GM19023 (cell line): ENCODE measurements around the gene MUC2.

Experiments
- ATAC-seq: cut with Tn5 transposase; IDR thresholded peaks from one replicate; pipeline ENCODE4 v1.9.1; 2021; ENCODE audit warnings: mild to moderate bottlenecking, moderate library complexity; ENCODE audit not compliant: unreplicated experiment

Gene MUC2

DNA sequence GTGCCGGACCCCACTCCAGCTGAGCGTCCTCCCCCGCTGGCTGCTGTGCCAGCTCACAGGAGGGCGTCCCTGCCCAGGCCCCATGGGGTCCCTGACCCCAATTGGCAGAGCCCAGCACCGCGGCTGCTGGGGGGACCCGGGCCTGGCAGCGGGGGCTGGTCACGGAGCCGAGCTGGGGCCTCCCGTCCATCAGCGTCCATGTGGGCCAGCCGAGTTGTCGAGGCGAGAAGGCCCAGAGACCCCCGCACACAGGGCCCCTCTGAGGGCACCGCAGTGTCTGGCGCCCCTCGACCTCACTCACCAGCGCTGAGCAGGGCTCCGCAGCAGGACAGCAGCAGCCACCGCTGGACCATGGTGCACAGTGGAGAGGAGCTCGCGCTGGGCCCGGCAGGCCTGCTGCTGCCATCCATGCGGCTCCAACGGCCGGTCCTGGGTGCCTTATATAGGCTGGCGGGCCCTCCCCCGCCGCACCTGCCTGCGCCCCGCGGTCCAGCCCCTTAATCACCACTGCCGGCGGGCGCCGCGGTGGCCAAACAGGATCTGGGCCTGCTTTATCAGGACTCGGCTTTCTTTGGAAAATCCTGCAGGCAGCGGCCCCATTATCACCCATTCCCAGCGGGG, 38.3 kb upstream of the MUC2 start, which contains the start of gene MUC6:
Gene MUC6, minus strand, starts transcription at position 416 of the 621 bp plus-strand sequence. Its CDS starts 63 bp downstream, at position 353.
- no peak for ATAC-seq

DNA sequence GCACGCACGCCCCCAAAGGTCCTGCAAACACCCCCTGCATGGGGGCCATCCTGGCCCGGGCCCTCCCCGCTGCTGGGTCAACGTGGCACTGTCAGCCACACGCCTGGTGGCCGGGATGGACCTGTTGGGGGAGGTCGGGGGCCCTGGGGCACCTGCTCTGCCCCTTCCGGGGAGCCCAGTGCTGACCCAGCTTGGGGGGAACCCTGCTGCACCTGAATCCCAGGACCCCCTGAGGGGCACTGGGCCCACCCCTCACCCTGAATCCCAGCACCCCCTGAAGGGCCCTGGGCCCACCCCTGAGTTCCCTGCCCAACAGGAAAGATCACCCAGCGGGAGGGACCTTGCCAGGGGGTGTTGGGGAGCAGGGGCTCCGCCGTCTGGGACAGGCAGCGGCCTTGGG, 37.7 kb upstream of the MUC2 start:
- ATAC-seq: no peak

GRCh38 chr11:1037506-1038055, 37.1 kb upstream of the MUC2 start:
- ATAC-seq: no peak

DNA sequence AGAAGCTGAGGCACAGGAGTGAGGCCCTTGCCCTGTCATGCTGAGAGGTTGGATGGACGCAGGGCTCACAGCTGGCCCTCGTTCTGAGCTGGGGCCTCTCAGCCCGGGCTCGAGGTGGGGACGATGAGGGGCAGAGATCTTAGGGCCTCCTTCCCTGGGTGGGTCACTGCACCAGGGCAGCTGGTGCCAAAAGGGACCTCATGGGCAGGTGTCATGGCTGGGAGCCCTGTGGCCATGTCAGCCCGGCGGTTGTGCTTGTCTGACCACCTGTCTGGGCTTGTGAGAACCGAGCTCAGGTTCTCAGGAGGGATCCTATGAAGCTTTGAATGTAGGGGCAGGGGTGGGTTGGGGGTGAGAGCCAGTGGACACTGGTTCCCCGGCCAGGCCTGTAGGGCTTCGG, 36.3 kb upstream of the MUC2 start:
- no peak for ATAC-seq

DNA sequence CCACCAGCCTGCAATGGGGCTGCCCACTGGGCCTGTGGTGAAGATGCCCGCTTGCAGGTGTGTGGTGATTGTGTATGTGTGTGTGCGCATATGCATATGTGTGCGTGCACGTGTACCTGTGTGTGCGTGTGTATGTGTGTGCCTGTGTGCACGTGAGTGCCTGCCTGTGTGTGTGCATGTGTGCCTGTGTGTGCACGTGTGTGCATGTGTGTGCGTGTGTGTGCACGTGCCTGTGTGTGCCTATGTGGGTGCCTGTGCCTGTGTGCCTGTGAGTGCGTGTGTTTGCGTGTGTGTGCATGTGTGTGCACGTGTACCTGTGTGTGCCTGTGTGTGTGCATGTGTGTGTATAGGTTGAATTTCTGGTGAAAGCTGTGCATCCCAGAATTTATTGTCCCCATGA, 35.8 kb upstream of the MUC2 start:
- no peak for ATAC-seq

- ATAC-seq: no peak
Measured at GRCh38 chr11:1039481-1040427, 34.9 kb upstream of the MUC2 start.

- ATAC-seq: no peak
Measured at GRCh38 chr11:1040428-1041148, 34.1 kb upstream of the MUC2 start.

DNA sequence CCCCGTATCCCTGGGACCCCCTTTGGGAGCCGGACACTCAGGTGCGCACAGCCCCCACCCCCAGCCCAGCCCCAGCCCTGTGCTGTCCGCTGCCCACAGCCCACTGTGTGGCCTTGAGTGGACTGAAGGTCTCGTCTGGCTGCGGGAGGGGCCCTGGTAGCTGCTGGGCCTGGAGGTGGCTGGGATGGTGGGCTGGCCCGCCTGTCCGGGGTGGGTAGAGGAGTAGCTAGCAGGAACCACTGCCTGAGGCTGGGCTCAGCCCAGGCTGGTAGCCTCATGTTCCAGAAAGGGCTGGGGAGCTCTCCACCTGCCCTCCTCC, 33.6 kb upstream of the MUC2 start:
- ATAC-seq: no peak

- ATAC-seq: no peak
Measured at GRCh38 chr11:1041471-1041870, 33.2 kb upstream of the MUC2 start.

GRCh38 chr11:1041936-1042608, 32.6 kb upstream of the MUC2 start:
- no peak for ATAC-seq

DNA sequence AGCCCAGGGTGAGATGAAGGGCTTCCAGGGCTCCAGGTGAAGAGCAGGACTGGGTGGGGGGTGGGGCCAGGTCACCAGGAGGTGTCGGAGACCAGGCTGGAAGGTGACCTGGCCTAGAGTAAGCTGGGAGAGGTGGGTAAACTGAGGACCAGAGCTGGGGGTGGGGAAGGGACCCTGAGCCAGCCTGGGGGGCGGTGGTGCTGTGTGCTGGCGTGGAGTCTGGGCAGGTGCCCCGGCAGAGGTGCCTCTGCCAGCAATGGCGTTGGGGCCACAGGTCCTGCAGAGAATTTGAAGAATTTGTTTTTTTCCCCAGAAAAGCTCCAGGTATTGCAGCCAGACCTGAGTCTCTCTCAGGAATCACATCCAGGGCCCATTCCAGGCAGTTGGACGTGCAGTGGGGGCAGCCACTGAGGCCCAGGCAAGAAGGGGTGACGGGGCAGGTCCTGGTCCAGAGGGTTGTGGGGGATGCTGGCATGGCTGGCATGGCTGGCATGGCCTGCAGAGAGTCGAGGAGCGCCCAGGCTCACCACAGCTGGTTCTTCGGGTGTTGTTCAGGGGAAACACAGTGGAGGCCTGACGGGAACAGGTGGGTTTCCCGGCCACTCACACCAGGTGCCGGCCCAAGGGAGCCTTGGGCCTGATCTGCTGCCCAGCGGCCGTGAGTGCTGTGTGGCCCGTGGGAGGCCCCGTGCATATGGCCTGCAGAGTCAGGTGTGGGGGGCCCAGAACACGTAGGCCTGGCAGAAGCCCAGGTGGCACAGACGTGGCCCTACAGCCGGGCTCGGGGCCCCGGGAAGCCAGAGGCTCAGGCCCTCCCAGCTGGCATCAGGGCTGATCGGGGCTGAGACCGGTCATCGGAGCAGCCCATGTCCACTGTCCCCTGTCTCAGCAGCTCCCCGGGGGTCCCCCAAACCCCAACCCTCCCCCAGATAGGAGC, 31.8 kb upstream of the MUC2 start:
- no peak for ATAC-seq

GRCh38 chr11:1043563-1044096, 31.0 kb upstream of the MUC2 start:
- no peak for ATAC-seq

DNA sequence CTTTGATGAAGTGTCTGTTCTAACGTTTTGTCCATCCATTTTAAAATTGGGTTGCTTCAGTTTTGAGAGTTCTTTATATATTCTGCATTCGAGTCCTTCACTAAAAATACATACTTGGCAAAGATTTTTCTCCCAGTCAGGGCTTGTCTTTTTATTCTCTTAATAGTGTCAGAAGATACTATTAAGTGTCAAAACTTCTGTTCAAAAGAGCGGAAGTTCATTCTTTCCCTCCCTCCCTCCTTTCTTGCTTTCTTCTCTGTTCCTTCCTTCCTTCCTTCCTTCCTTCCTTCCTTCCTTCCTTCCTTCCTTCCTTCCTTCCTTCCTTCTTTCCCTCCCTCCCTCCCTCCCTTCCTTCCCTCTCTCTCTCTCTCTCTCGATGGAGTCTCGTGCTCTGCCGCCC, 30.5 kb upstream of the MUC2 start:
- no peak for ATAC-seq

DNA sequence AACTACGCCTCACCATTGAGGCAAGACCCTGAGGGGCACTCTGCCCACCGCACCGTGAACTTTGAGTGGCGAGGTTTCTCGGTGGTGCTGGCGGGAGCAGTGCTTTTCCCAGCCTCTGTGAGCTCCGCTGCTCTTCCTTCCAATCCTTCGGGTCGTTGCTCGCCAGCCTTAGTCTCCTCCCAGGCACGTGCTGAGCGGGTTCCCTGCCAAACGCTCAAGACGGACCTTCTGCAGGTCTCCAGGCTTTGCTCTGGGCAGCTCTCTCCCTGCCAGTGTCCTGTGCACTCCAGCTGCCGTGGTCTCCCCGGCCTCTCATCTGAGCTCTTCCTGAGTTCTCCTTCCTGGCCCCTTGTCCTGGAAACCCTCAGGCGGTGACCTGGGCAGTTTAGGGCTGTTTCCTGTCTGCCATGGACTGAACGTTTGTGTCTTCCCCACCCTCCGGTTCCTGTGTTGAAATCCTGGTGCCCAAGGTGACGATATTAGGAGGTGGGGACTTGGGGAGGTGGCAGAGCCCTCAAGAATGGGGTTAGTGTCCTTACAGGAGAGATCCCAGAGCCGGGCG, 27.0 kb upstream of the MUC2 start:
- ATAC-seq: no peak

DNA sequence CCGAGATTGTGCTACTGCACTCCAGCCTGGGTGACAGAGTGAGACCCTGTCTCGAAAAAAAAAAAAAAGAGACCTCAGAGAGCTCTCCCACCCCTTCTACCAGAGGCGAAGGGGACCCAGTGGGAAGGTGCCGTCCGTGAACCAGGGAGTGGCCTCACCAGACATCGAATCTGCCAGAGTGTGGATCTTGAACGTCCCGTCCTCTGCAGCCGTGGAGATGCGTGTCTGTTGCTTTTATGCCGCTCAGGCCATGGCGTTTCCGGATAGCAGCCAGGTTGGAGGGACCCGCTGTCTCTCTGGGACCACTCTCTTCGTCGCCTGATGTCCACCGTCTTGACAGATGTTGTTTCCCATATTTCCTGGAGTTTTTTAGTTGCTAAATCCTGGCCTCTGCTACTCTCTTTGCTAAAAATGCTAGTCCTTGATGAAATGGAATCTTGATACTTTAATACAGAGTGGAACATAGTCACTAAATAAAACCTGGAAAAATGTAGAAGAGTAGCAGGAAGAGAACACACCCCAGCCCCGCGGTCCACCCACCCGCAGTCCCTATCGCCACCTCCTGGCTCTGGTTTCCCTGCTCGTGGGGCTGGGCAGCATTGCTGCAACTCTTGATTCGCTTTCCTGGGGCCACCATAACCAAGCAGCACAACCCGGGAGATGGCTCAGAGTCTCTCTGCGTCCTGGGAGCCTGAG, 26.2 kb upstream of the MUC2 start:
- no peak for ATAC-seq

DNA sequence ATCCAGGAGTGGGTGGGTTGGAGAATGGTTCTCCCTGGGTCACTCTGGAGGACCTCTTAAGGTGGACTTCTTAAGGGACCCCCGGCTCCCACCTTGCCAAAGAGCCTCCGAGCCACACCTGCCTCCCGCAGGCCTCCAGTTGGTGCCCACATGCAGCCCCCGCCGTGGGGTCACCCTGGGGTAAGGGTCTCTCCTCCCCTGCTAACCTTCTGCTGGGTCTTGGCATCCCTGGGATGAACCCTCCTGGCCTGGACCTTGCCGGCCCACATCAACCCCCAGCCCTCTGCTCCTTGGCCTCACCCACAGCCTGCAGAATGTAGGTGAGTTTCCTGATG, 25.6 kb upstream of the MUC2 start:
- ATAC-seq: no peak

DNA sequence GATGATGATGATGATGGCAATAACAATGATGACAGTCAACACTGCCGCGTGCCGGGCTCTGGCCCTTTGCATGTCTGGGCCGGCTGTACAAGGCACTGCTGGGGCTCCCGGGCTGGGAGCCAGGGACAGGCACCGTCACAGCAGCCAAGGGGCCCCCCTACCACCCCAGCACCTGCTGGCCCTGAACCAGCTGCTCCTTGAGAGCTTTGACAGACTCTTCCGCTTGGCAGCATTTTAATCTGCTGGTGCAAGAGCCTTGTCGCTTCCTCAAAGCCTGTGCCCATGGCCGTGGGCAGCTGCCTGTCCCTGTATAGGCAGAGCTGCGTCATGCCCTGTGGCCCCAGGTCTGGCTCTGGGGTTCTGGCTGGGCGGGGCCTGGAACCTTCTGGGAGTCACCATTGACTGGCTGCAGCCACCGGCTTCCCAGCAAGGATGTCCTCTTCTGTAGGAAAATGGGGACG, 25.2 kb upstream of the MUC2 start:
- ATAC-seq: no peak

- no peak for ATAC-seq
Measured at GRCh38 chr11:1049911-1050580, 24.6 kb upstream of the MUC2 start.
